WERI-Rb-1 (cell line): ENCODE measurements around the gene GAB2.

Source experiments
- DNase-seq: peaks from one replicate; pipeline ENCODE4 v3.0.0-alpha.2; 2020
- H3K27ac ChIP-seq: fragments of 250-450 bp; sonication (Bioruptor Pico); 2 replicates; pipeline ENCODE4 v1.5.1; 2020; ENCODE audit warnings: mild to moderate bottlenecking, moderate library complexity
- H3K27me3 ChIP-seq: fragments of 250-450 bp; sonication (Bioruptor Pico); 2 replicates; pipeline ENCODE4 v1.5.1; 2021; ENCODE audit warnings: mild to moderate bottlenecking, low read depth, moderate library complexity; ENCODE audit not compliant: insufficient read depth, severe bottlenecking
- H3K36me3 ChIP-seq: fragments of 250-450 bp; sonication (Bioruptor Pico); 2 replicates; pipeline ENCODE4 v1.5.1; 2020; ENCODE audit warnings: mild to moderate bottlenecking, moderate library complexity
- H3K4me3 ChIP-seq: 2 replicates; pipeline ENCODE4 v1.5.1; 2011; ENCODE audit warnings: low read depth, mild to moderate bottlenecking, control low read depth, low read length
- H3K9me3 ChIP-seq: fragments of 250-450 bp; sonication (Bioruptor Pico); 2 replicates; pipeline ENCODE4 v1.5.1; 2021; ENCODE audit warnings: mild to moderate bottlenecking, moderate library complexity; ENCODE audit not compliant: severe bottlenecking
- TF ChIP-seq, protein P1 (sequence below): IDR thresholded peaks from 2 replicates; pipeline ENCODE4 v1.5.1; 2011; ENCODE audit warnings: low read depth, mild to moderate bottlenecking, control low read depth, inconsistent platforms, low read length

Gene GAB2

DNA sequence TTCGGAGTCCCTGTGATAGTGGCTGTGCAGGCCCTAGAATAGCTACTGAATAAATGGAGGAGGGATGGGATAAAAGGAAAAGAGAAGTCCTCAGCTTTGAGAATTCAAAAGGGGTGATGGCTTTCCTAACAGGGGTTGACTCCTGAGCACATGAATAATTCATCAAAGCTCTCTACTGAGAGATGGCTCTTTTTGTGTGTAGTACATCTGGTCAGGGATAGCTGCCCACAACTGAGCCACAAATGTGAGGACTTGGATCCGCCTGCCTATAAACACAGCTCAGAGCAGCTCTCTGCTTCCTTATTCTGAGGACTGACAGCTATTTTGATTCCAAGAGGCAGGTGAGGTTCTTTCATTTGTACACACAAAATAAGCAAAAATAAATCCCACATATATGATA is 146.6 kb downstream of the GAB2 start:
- TF ChIP-seq, protein P1, sequence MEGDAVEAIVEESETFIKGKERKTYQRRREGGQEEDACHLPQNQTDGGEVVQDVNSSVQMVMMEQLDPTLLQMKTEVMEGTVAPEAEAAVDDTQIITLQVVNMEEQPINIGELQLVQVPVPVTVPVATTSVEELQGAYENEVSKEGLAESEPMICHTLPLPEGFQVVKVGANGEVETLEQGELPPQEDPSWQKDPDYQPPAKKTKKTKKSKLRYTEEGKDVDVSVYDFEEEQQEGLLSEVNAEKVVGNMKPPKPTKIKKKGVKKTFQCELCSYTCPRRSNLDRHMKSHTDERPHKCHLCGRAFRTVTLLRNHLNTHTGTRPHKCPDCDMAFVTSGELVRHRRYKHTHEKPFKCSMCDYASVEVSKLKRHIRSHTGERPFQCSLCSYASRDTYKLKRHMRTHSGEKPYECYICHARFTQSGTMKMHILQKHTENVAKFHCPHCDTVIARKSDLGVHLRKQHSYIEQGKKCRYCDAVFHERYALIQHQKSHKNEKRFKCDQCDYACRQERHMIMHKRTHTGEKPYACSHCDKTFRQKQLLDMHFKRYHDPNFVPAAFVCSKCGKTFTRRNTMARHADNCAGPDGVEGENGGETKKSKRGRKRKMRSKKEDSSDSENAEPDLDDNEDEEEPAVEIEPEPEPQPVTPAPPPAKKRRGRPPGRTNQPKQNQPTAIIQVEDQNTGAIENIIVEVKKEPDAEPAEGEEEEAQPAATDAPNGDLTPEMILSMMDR: no peak
- DNase-seq: no peak
- no peaks in the 10 kb centered on the region for H3K36me3 ChIP-seq
- H3K9me3 ChIP-seq: peaks cover 13% of the 10 kb centered on the region
- H3K27ac ChIP-seq: no peak overlapping the region
- H3K27me3 ChIP-seq: no peaks in the 10 kb centered on the region
- H3K4me3 ChIP-seq: no peak overlapping the region

DNA sequence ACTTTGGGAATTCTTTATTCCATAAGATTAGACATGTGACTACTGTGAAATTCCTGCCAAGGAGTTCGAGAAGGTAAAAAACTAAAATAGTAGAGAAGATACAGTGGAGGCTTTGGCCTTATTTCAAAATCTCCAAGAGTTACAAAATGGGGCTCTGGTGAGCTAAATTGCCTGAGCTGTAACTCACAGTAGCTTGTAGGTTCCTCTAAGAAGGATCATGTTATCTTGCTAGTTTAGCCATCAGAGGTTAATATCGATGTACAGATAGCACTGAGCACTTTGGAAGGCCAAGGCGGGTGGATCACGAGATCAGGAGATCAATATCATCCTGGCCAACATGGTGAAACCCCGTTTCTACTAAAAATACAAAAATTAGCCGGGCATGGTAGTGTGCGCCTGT is 147.8 kb downstream of the GAB2 start:
- H3K9me3 ChIP-seq: peaks cover 13% of the 10 kb centered on the region
- H3K27ac ChIP-seq: no peak overlapping the region
- no peaks in the 10 kb centered on the region for H3K27me3 ChIP-seq
- TF ChIP-seq, protein P1: no peak
- no peak for DNase-seq
- H3K4me3 ChIP-seq: no peak overlapping the region
- H3K36me3 ChIP-seq: no peaks in the 10 kb centered on the region

DNA sequence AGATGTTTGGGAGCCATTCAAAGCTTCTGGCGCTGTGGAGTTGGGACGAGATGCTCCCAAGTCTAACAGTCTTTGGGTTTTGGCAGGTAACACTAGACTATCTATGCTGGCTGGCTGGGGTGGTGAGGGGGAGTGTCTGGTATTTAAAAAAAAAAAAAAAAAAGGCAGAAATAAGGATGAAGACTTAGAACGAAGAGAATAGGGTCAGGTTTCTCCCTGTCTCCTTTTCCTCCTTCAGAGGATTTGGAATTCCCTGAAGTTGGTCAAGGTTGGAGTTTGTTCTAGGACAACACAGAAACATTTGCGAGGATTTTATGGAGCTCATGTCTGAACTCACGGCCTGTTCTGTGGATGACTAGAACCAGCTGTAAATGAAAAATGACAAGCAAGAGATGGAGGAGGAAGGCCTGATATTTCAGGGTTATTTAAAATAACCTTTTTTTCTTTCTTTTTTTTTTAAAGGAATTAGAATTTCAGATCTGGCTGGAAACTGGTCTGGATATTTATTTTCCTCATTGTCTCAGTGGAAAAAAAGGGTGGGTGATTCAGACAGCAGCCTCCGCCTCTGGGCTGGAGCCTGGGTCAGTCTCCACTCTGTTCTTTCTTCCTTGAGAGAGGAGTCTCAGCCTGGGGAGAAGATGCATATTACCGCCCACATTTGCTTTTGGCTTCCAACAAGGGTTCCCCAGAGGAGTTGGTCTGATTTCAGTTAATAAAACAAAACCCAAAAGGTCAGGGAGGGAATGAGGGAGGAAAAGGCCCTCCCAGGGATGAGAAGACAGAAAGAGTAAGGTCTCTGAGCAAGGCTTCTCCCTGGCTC is 148.8 kb downstream of the GAB2 start:
- Histone ChIP-seq H3K27me3 (no peaks in the 10 kb centered on the region), H3K36me3 (no peaks in the 10 kb centered on the region), H3K9me3 (peaks cover 13% of the 10 kb centered on the region), H3K27ac (no peak overlapping the region), H3K4me3 (no peak overlapping the region)
- DNase-seq: no peak
- TF ChIP-seq, protein P1: no peak

DNA sequence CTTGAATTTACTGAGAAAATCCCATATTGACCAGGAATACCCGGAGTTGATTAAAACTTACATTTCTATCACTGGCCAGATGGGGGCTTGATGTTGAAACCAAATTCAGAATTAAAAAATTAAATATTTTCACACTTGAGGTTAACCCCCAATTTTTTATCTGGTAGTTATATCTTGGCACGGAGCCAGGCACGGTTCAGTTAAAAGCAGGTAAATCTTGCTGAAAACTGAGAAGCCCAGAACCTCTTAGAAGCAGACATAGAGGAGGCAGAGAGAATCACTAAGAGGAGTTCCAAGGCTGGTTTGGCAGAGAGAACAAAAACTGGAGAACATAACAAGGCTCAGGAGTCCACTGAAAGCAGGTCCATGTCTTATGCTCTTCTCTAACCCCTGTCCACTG is 151.2 kb downstream of the GAB2 start:
- Histone ChIP-seq H3K27ac (no peak overlapping the region), H3K4me3 (no peak overlapping the region), H3K36me3 (no peaks in the 10 kb centered on the region), H3K9me3 (no peaks in the 10 kb centered on the region), H3K27me3 (no peaks in the 10 kb centered on the region)
- TF ChIP-seq, protein P1: no peak
- DNase-seq: no peak

DNA sequence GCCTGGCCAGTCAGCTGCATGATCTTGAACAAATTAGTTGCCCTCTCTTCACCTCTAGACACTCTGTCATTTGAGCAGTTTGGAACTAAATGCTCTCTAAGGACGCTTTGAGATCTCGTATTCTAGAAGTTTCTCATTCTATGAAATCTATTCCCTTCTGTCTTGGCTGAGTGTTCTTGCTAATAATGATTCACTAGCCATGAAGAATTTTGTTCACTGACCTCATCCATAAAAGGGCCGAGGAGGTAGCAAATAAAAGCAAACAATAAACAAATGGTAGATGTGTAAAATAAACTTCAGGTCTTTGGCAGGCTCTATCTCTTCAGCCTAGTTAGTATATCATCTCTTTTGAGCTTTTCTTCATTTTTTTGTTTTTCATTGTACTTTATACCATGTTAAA is 152.3 kb downstream of the GAB2 start:
- TF ChIP-seq, protein P1: no peak
- Histone ChIP-seq H3K4me3 (no peak overlapping the region), H3K27me3 (no peaks in the 10 kb centered on the region), H3K27ac (no peak overlapping the region), H3K9me3 (no peaks in the 10 kb centered on the region), H3K36me3 (no peaks in the 10 kb centered on the region)
- DNase-seq: no peak

DNA sequence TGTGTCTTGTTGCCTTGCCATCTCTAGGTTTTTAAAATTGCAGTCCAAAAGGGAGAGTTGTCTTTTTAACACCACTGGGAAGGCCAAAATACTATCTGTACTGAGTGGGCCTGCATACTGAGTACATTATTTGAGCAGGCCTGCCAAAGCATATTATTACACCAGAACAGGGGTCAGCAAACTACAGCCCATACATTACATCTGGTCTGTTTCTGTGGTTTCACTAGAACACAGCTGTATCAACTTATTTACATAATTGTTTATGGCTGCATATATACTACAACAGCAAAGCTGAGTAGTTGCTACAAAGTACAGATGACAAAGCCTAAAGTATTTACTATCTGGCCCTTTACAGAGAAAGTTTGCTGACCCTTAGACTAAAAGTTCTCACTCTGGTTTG is 154.9 kb downstream of the GAB2 start:
- H3K27ac ChIP-seq: no peak overlapping the region

More for the DNA sequence above, 154.9 kb downstream of the GAB2 start:
- no peaks in the 10 kb centered on the region for H3K36me3 ChIP-seq
- TF ChIP-seq, protein P1: no peak
- H3K9me3 ChIP-seq: no peaks in the 10 kb centered on the region
- H3K4me3 ChIP-seq: no peak overlapping the region
- DNase-seq: no peak
- no peaks in the 10 kb centered on the region for H3K27me3 ChIP-seq
